ENCODE results near the gene ZNF681. TPM values are rescaled to one million over a fixed set of nuclear protein-coding genes. Genes with fewer than 3 reads are reported as not detected.
"Not testable (repeated sequence)": the region's sequence is repeated elsewhere in the genome, so short reads cannot be mapped to it uniquely, and the experiment has no call there.

ZNF681 gene
- polyA plus RNA-seq = under 1 TPM; 0.15 to 0.81 (median 0.34) TPM

- 1 to 5% (median 1%) methylated on average over 43 to 44 of the region's 44 CpGs for WGBS, 3 donors
- H3K27ac ChIP-seq (ENCODE audit: low read depth, low read length) = no peak within 1 kb of the TSS
Observed at GRCh38 chr19:23758187-23759074, at the start of gene ZNF681. TSS of gene ZNF681 (minus strand) at chr19:23758891. CDS start at chr19:23758749, 142 bp downstream.

- no peak overlapping the region for H3K27ac ChIP-seq (ENCODE audit: low read depth, low read length)
- 76 to 88% (median 84%) methylated on average over 4 of the region's 4 CpGs for WGBS, 3 donors
Observed at GRCh38 chr19:23804676-23805075, 46.0 kb upstream of the ZNF681 start.

- H3K27ac ChIP-seq (ENCODE audit: low read depth, low read length) = no peak overlapping the region
Observed at GRCh38 chr19:23802290-23802689, 43.6 kb upstream of the ZNF681 start.

- H3K27ac ChIP-seq (ENCODE audit: low read depth, low read length) = no peak overlapping the region
- 80 to 89% (median 88%) methylated on average over 1 of the region's 1 CpG for WGBS, 3 donors
Observed at GRCh38 chr19:23801803-23802202, 43.1 kb upstream of the ZNF681 start.

- no peak overlapping the region for H3K27ac ChIP-seq (ENCODE audit: low read depth, low read length)
Observed at GRCh38 chr19:23800868-23801267, 42.2 kb upstream of the ZNF681 start.

GRCh38 chr19:23800271-23800670 lies 41.6 kb upstream of the ZNF681 start:
- H3K27ac ChIP-seq (ENCODE audit: low read depth, low read length) = no peak overlapping the region
- 88 to 89% (median 88%) methylated on average over 3 of the region's 3 CpGs for WGBS, 3 donors

GRCh38 chr19:23799321-23799720 lies 40.6 kb upstream of the ZNF681 start:
- WGBS, 3 donors = 50 to 66% (median 55%) methylated on average over 3 of the region's 5 CpGs
- H3K27ac ChIP-seq (ENCODE audit: low read depth, low read length) = no peak overlapping the region

- H3K27ac ChIP-seq (ENCODE audit: low read depth, low read length) = no peak overlapping the region
Observed at GRCh38 chr19:23795462-23795861, 36.8 kb upstream of the ZNF681 start.

GRCh38 chr19:23792784-23793183 lies 34.1 kb upstream of the ZNF681 start:
- H3K27ac ChIP-seq (ENCODE audit: low read depth, low read length) = no peak overlapping the region

GRCh38 chr19:23790641-23791488 lies 32.2 kb upstream of the ZNF681 start:
- WGBS, 3 donors = 82 to 86% (median 84%) methylated on average over 17 of the region's 17 CpGs
- H3K27ac ChIP-seq (ENCODE audit: low read depth, low read length) = no peak overlapping the region

More at GRCh38 chr19:23792784-23793183, 34.1 kb upstream of the ZNF681 start:
- WGBS, 3 donors = 69 to 93% (median 87%) methylated on average over 5 of the region's 5 CpGs

- no peak overlapping the region for H3K27ac ChIP-seq (ENCODE audit: low read depth, low read length)
Observed at GRCh38 chr19:23789246-23789645, 30.6 kb upstream of the ZNF681 start.

- WGBS, 3 donors = 85 to 94% (median 89%) methylated on average over 4 of the region's 4 CpGs
- no peak overlapping the region for H3K27ac ChIP-seq (ENCODE audit: low read depth, low read length)
Observed at GRCh38 chr19:23788411-23788810, 29.7 kb upstream of the ZNF681 start.

- H3K27ac ChIP-seq (ENCODE audit: low read depth, low read length) = no peak overlapping the region
- WGBS, 3 donors = 84 to 95% (median 90%) methylated on average over 3 of the region's 3 CpGs
Observed at GRCh38 chr19:23787106-23787505, 28.4 kb upstream of the ZNF681 start.

- no peak overlapping the region for H3K27ac ChIP-seq (ENCODE audit: low read depth, low read length)
- WGBS, 3 donors = 52 to 87% (median 78%) methylated on average over 3 of the region's 3 CpGs
Observed at GRCh38 chr19:23785982-23786381, 27.3 kb upstream of the ZNF681 start.

GRCh38 chr19:23784274-23784673 lies 25.6 kb upstream of the ZNF681 start:
- H3K27ac ChIP-seq (ENCODE audit: low read depth, low read length) = no peak overlapping the region
- 44 to 50% (median 46%) methylated on average over 2 of the region's 2 CpGs for WGBS, 3 donors

GRCh38 chr19:23783636-23784035 lies 24.9 kb upstream of the ZNF681 start:
- 0% methylated on average over 1 of the region's 1 CpG for WGBS, 3 donors
- H3K27ac ChIP-seq (ENCODE audit: low read depth, low read length) = no peak overlapping the region

- WGBS, 3 donors = 95 to 97% (median 95%) methylated on average over 7 of the region's 7 CpGs
- no peak overlapping the region for H3K27ac ChIP-seq (ENCODE audit: low read depth, low read length)
Observed at GRCh38 chr19:23779645-23780044, 21.0 kb upstream of the ZNF681 start.

- no peak overlapping the region for H3K27ac ChIP-seq (ENCODE audit: low read depth, low read length)
- 96 to 99% (median 97%) methylated on average over 5 of the region's 5 CpGs for WGBS, 3 donors
Observed at GRCh38 chr19:23778566-23778965, 19.9 kb upstream of the ZNF681 start.

- 92 to 98% (median 98%) methylated on average over 6 of the region's 6 CpGs for WGBS, 3 donors
- H3K27ac ChIP-seq (ENCODE audit: low read depth, low read length) = not testable (repeated sequence)
Observed at GRCh38 chr19:23778036-23778435, 19.3 kb upstream of the ZNF681 start.

Data from adipose tissue (tissue), 3 donors.